ENCODE data around the gene ASIC2. TPM values are rescaled to one million over a fixed set of nuclear protein-coding genes. Genes with fewer than 3 reads are reported as not detected.

The ASIC2 gene
- total and polyA plus RNA-seq, 7 donors, result under 0.01 to 0.60 (median 0.19) TPM; not detected in 3

GRCh38 chr17:33056399-33057146 is 236.5 kb downstream of the ASIC2 start:
- intact Hi-C loops (cut with DNase I), result no loop called here
- 71 to 74% methylated on average over 4 of the region's 4 CpGs for WGBS, 2 donors
- H3K4me1 ChIP-seq, result no peaks in the 10 kb centered on the region
- no peak overlapping the region for H3K27ac ChIP-seq
- H3K9me3 ChIP-seq, result no peaks in the 10 kb centered on the region
- H3K36me3 ChIP-seq, result no peaks in the 10 kb centered on the region
- no peak for DNase-seq
- peaks cover 0 to 6% (median 0%) of the 10 kb centered on the region in 3 donors for H3K27me3 ChIP-seq
- TF ChIP-seq POLR2A (IDR thresholded peaks at IDR 0.05) (no peak), EP300 (IDR thresholded peaks at IDR 0.05) (no peak), CTCF (IDR thresholded peaks at IDR 0.05) (no peak), POLR2AphosphoS5 (IDR thresholded peaks at IDR 0.05) (no peak)
- H3K4me3 ChIP-seq, result no peak overlapping the region

- intact Hi-C loops (cut with DNase I), result no loop called here
- no peak overlapping the region for H3K27ac ChIP-seq
- no peaks in the 10 kb centered on the region for H3K36me3 ChIP-seq
- no peak overlapping the region for H3K4me3 ChIP-seq
- H3K27me3 ChIP-seq, result peaks cover 0 to 6% (median 0%) of the 10 kb centered on the region in 3 donors
- 92 to 95% methylated on average over 9 of the region's 9 CpGs for WGBS, 2 donors
- no peak for DNase-seq
- no peaks in the 10 kb centered on the region for H3K4me1 ChIP-seq
- no peak for TF ChIP-seq CTCF (IDR thresholded peaks at IDR 0.05)
- TF ChIP-seq POLR2A (IDR thresholded peaks at IDR 0.05), result no peak
- no peak for TF ChIP-seq EP300 (IDR thresholded peaks at IDR 0.05)
- TF ChIP-seq POLR2AphosphoS5 (IDR thresholded peaks at IDR 0.05), result no peak
- H3K9me3 ChIP-seq, result no peaks in the 10 kb centered on the region
These were observed 237.3 kb downstream of the ASIC2 start for GRCh38 chr17:33055746-33056145.

DNA sequence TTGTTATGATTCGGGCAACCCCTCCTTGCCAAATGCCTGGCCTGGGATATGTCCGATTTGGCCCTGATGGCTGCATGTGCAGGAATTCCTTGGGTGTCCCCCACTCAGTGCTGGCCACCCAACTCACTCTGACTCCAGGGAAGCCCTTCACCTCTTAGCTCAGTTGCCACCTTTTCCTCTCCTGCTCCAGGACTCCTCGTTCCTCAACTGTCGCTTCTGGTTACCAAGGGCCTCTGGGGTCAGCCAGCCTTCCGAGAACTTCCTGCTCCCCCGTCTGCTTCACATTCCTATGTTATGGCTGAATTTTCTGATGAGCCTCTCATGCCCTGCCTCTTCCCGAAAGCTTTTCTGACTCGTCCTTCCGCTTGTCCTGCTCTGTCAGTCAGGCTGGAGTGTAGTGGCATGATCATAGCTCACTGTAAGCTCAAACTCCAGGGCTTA is 237.9 kb downstream of the ASIC2 start:
- DNase-seq, result no peak
- Histone ChIP-seq H3K4me1 (no peaks in the 10 kb centered on the region), H3K9me3 (no peaks in the 10 kb centered on the region), H3K4me3 (no peak overlapping the region), H3K27me3 (peaks cover 0 to 10% (median 0%) of the 10 kb centered on the region in 3 donors), H3K36me3 (no peaks in the 10 kb centered on the region), H3K27ac (no peak overlapping the region)
- intact Hi-C loops (cut with DNase I), result no loop called here
- no peak for TF ChIP-seq CTCF (IDR thresholded peaks at IDR 0.05)
- TF ChIP-seq EP300 (IDR thresholded peaks at IDR 0.05), result no peak
- TF ChIP-seq POLR2A (IDR thresholded peaks at IDR 0.05), result no peak
- no peak for TF ChIP-seq POLR2AphosphoS5 (IDR thresholded peaks at IDR 0.05)
- 63 to 80% methylated on average over 9 of the region's 9 CpGs for WGBS, 2 donors

DNA sequence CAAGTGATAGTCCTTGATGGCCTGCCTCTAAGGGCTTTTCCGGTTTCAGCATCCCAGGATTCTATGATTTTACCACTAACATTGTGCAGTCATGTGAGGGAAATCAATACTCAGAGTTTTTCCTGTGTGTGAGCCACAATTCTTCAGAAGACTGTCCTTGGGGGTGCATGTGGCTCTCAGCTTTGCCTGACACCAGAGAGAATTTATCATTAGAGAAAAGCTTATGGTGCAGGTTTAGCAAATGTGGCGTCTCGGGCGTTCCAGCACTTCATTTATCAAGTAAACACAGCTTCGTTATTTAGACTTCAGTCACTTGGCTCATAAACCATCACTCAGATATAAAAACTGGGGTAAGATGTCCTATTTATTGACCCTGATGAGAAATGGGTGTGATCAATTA is 238.7 kb downstream of the ASIC2 start:
- Histone ChIP-seq H3K4me3 (no peak overlapping the region), H3K9me3 (no peaks in the 10 kb centered on the region), H3K27ac (no peak overlapping the region), H3K4me1 (no peaks in the 10 kb centered on the region), H3K27me3 (peaks cover 0 to 10% (median 0%) of the 10 kb centered on the region in 3 donors), H3K36me3 (no peaks in the 10 kb centered on the region)
- intact Hi-C loops (cut with DNase I), result no loop called here
- TF ChIP-seq EP300 (IDR thresholded peaks at IDR 0.05) (no peak), CTCF (IDR thresholded peaks at IDR 0.05) (no peak), POLR2AphosphoS5 (IDR thresholded peaks at IDR 0.05) (no peak), POLR2A (IDR thresholded peaks at IDR 0.05) (no peak)
- no peak for DNase-seq
- WGBS, 2 donors, result 53 to 64% methylated on average over 5 of the region's 5 CpGs

Data from sigmoid colon (tissue), 7 donors.